Astrocyte (in vitro differentiated cells and primary cell): ENCODE measurements around the gene MUC5AC.

Source experiments
- CTCF ChIP-seq: IDR thresholded peaks from 2 replicates; pipeline ENCODE4 v1.5.1; 2011; ENCODE audit warnings: low read depth, mild to moderate bottlenecking, inconsistent platforms, low read length, moderate library complexity; ENCODE audit not compliant: insufficient read depth
- EZH2 ChIP-seq: IDR thresholded peaks from 2 replicates; pipeline ENCODE4 v1.6.1; 2012; ENCODE audit warnings: mild to moderate bottlenecking, low read length, inconsistent platforms; ENCODE audit not compliant: insufficient read depth

- no peak for TF ChIP-seq CTCF
- TF ChIP-seq EZH2: no peak
These were observed 48.9 kb downstream of the MUC5AC start for GRCh38 chr11:1206391-1207271.
